ENCODE measurements around the gene ASXL2. TPM values are rescaled to one million over a fixed set of nuclear protein-coding genes. Genes with fewer than 3 reads are reported as not detected.

Gene ASXL2
- polyA plus RNA-seq, 1 experiment = 14.0 TPM

- TF ChIP-seq, protein P1, sequence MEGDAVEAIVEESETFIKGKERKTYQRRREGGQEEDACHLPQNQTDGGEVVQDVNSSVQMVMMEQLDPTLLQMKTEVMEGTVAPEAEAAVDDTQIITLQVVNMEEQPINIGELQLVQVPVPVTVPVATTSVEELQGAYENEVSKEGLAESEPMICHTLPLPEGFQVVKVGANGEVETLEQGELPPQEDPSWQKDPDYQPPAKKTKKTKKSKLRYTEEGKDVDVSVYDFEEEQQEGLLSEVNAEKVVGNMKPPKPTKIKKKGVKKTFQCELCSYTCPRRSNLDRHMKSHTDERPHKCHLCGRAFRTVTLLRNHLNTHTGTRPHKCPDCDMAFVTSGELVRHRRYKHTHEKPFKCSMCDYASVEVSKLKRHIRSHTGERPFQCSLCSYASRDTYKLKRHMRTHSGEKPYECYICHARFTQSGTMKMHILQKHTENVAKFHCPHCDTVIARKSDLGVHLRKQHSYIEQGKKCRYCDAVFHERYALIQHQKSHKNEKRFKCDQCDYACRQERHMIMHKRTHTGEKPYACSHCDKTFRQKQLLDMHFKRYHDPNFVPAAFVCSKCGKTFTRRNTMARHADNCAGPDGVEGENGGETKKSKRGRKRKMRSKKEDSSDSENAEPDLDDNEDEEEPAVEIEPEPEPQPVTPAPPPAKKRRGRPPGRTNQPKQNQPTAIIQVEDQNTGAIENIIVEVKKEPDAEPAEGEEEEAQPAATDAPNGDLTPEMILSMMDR (IDR thresholded peaks at IDR 0.05; ENCODE audit: low read depth, low read length) = no peak
- Histone ChIP-seq H3K9me3 (ENCODE audit: control insufficient read depth, insufficient read depth, low read length) (no peaks in the 10 kb centered on the region), H3K27me3 (ENCODE audit: control insufficient read depth, insufficient read depth, low read length) (no peaks in the 10 kb centered on the region), H3K4me3 (ENCODE audit: low read depth, low read length) (no peak overlapping the region), H3K27ac (ENCODE audit: low read depth, low read length) (no peak overlapping the region)
- POLR2A ChIA-PET = interaction anchor here (1.4 kb wide), 1 partner anchor 84 kb away, joined by 4 read pairs; the partner anchor contains the start of gene ASXL2
- CTCF ChIA-PET = interaction anchor here (1.0 kb wide), 1 partner anchor 12 kb away, joined by 3 read pairs; no protein-coding TSS in a partner anchor
- DNase-seq (ENCODE audit: low read depth, low spot score) = no peak
Observed at GRCh38 chr2:25794544-25795276, 83.6 kb downstream of the ASXL2 start.

GRCh38 chr2:25790074-25790790 is 88.1 kb downstream of the ASXL2 start:
- Histone ChIP-seq H3K27ac (ENCODE audit: low read depth, low read length) (no peak overlapping the region), H3K9me3 (ENCODE audit: control insufficient read depth, insufficient read depth, low read length) (no peaks in the 10 kb centered on the region), H3K27me3 (ENCODE audit: control insufficient read depth, insufficient read depth, low read length) (no peaks in the 10 kb centered on the region), H3K4me3 (ENCODE audit: low read depth, low read length) (no peak overlapping the region)
- DNase-seq (ENCODE audit: low read depth, low spot score) = no peak
- TF ChIP-seq, protein P1 (IDR thresholded peaks at IDR 0.05; ENCODE audit: low read depth, low read length) = no peak
- ChIA-PET POLR2A (interaction anchor here (0.6 kb wide), 2 partner anchors 38 to 93 kb away, joined by 3 to 5 read pairs; no protein-coding TSS in a partner anchor), CTCF (interaction anchor here (0.6 to 0.7 kb wide), 3 partner anchors 10 to 51 kb away, joined by 3 to 6 read pairs (median 5); no protein-coding TSS in a partner anchor)

- CTCF ChIA-PET = interaction anchor here (1.1 kb wide), 1 partner anchor 13 kb away, joined by 3 read pairs; no protein-coding TSS in a partner anchor
- POLR2A ChIA-PET = no interaction called here
- no peak overlapping the region for H3K4me3 ChIP-seq (ENCODE audit: low read depth, low read length)
Observed at GRCh38 chr2:25788457-25788856, 89.8 kb downstream of the ASXL2 start.

GRCh38 chr2:25787020-25787419 is 91.3 kb downstream of the ASXL2 start:
- no peaks in the 10 kb centered on the region for H3K9me3 ChIP-seq (ENCODE audit: control insufficient read depth, insufficient read depth, low read length)
- CTCF ChIA-PET = interaction anchor here (0.6 kb wide), 1 partner anchor 42 kb away, joined by 3 read pairs; no protein-coding TSS in a partner anchor
- H3K27me3 ChIP-seq (ENCODE audit: control insufficient read depth, insufficient read depth, low read length) = no peaks in the 10 kb centered on the region

More at GRCh38 chr2:25788457-25788856, 89.8 kb downstream of the ASXL2 start:
- TF ChIP-seq, protein P1 (IDR thresholded peaks at IDR 0.05; ENCODE audit: low read depth, low read length) = no peak
- no peak for DNase-seq (ENCODE audit: low read depth, low spot score)
- no peaks in the 10 kb centered on the region for H3K9me3 ChIP-seq (ENCODE audit: control insufficient read depth, insufficient read depth, low read length)
- no peak overlapping the region for H3K27ac ChIP-seq (ENCODE audit: low read depth, low read length)
- no peaks in the 10 kb centered on the region for H3K27me3 ChIP-seq (ENCODE audit: control insufficient read depth, insufficient read depth, low read length)

More at GRCh38 chr2:25787020-25787419, 91.3 kb downstream of the ASXL2 start:
- Histone ChIP-seq H3K27ac (ENCODE audit: low read depth, low read length) (no peak overlapping the region), H3K4me3 (ENCODE audit: low read depth, low read length) (no peak overlapping the region)
- no peak for DNase-seq (ENCODE audit: low read depth, low spot score)
- TF ChIP-seq, protein P1 (IDR thresholded peaks at IDR 0.05; ENCODE audit: low read depth, low read length) = no peak
- POLR2A ChIA-PET = no interaction called here

Measured in AG04450 (cell line).